GM12892 (cell line): ENCODE results near the gene YTHDF1.

Source experiments
- POLR2A ChIP-seq: IDR thresholded peaks from 2 replicates; pipeline ENCODE4 v1.6.1; 2011; ENCODE audit warnings: low read depth, low read length, control low read depth
- TAF1 ChIP-seq: IDR thresholded peaks from 2 replicates; pipeline ENCODE4 v1.6.1; 2011; ENCODE audit warnings: low read depth, mild to moderate bottlenecking, control low read depth, low read length, borderline replicate concordance

DNA sequence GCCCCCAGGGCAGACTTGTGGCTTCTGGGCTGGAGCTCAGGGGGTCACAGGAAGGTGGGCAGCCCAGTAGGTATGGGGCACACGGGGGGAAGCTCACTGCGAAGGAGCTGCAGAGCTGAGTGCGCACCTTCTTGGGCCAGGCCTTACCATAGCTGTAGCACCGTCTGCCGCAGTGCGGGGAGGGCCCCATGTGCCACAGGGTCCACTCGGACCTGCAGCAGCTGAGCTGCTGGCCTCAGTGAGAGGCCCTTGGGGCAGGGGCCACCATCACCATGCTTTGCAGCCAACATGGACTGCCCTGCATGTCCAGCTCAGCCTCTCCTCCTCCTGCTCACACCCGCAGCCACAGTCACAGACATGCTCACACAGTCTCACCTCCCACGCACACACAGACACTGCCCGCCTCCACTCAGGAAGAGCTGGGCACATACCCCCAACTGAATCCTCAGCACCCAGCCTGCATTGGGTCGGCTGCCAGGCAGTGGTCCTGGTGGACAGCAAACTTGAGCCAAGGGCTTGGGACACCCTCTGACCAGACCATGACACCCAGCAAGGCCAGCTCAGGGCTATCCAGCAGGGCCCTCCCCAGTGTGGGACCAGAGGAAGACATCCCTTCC lies 35.3 kb downstream of the YTHDF1 start:
- TF ChIP-seq TAF1 (no peak), POLR2A (no peak)
